Right lobe of liver (tissue), 4 donors: Measurements from ENCODE around the gene WDR89.

ENCODE experiments used
- POLR2A ChIP-seq: fragments of 450-650 bp; IDR thresholded peaks from one replicate; pipeline ENCODE4 v1.6.1; 2017; ENCODE audit warnings: antibody characterized with exemption, mild to moderate bottlenecking
- TF ChIP-seq, protein P1 (sequence below), 4 donors: fragments of 200-600 bp in 3 of 4; fragments of 450-650 bp in 1 of 4; IDR thresholded peaks; one replicate each; pipeline versions ENCODE4 v1.5.1 to v1.8.0; 2016 to 2022; ENCODE audit warnings: antibody characterized with exemption in 4 of 4, mild to moderate bottlenecking in 2 of 4
- donor health status: DM: no; HTN: no; CAD: no.
- donor health status: DM: no; HTN: no; CAD: no.
- donor health status: DM: no; HTN: yes; CAD: no.

DNA sequence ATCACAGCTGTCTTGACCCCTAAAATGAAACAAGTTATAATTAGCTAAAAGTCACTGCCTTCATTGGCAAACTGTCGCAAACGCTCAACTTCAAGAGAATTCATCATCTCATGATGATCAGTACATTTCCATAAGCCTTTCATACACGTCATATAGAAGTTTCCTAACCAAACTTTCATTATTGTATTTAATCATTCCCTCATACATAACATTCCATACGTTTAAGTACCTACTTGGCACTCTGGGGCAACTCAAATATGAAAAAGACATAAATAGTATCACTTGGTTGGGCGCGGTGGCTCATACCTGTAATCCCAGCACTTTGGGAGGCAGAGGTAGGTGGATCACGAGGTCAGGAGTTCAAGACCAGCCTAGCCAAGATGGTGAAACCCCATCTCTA lies 86.1 kb downstream of the WDR89 start:
- TF ChIP-seq, protein P1, sequence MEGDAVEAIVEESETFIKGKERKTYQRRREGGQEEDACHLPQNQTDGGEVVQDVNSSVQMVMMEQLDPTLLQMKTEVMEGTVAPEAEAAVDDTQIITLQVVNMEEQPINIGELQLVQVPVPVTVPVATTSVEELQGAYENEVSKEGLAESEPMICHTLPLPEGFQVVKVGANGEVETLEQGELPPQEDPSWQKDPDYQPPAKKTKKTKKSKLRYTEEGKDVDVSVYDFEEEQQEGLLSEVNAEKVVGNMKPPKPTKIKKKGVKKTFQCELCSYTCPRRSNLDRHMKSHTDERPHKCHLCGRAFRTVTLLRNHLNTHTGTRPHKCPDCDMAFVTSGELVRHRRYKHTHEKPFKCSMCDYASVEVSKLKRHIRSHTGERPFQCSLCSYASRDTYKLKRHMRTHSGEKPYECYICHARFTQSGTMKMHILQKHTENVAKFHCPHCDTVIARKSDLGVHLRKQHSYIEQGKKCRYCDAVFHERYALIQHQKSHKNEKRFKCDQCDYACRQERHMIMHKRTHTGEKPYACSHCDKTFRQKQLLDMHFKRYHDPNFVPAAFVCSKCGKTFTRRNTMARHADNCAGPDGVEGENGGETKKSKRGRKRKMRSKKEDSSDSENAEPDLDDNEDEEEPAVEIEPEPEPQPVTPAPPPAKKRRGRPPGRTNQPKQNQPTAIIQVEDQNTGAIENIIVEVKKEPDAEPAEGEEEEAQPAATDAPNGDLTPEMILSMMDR (IDR thresholded peaks at IDR 0.05), result no peak
- no peak for TF ChIP-seq POLR2A
